SW480 (cell line): ENCODE data around the gene STIM1.

ENCODE experiments used
- DNase-seq: peaks from one replicate; pipeline ENCODE4 v3.0.0-alpha.2; 2016; ENCODE audit warnings: low spot score

STIM1 gene

DNA sequence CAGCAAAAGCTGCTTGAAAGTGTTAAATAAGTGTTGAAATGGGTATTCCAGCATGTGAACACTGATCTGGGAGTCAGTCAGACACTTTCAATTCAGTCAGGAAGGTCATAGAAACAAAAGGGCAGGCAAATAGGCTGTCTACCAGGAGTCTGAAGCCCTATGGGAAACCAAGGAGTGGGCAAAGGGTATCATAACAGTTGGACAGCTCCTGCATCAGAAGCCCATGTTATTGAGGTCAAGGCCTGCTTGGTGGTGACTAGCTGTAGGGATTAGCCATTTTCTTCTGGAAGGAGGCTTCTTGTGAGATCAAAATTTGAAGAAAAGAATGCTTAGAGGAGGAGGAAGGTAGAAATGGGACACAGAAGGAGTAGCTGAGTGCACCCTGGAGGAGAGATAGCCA lies 97.3 kb downstream of the STIM1 start:
- DNase-seq = no peak

DNA sequence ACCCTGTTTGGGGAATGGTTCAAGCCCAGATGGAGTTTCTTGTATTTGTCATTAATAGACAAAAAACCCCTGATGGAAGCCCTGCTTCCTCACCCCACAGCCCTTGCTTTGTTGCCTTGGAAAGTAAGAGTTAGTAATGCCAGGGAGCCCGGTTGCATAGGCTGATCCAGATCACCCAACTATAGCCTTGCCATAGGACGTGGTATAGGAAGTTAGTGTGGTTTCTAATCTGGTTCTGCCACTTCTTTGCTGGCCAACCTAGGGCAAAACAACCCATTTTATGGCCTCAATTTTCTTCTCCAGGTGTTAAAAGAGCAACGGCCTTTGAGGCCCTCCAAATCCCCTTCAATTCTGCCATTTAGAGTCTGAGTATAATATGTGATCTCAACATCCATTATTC lies 97.9 kb downstream of the STIM1 start:
- no peak for DNase-seq

DNA sequence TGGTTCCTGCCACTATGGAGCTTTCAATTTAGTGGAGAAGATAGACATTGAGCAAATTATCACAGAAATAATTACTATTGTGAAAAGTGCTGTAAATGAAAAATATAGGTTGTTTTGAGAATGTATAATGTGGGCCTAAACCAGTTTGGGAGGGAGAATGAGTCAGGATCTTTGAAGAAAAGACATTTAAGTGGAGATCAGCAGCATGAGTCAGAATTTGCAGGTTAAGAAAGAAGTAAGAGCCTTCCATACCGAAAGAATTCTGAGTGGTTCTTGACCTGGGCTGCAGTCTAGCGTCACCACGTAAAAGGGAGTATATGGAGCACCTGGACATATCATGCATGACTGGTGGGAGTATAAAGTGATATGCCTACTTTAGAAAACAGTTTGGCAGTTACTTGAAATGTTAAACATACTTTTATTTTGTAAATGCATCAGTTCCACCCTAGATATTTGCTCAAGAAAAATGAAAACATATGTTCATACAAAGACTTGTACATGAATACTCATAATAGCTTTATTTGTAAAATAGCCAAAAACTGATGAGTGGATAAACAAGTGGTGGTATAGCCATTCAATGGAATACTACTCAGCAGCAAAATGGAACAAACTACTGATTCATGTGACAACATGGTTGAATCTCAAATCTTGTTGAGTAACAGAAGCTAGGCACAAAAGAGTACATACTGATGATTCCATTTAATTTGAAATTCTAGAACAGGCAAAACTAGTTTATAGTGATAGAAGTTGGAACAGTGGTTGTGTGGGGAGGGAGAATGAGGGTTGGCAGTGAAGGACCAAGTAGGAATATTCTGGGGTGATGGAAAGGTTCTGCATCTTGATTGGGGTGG lies 99.2 kb downstream of the STIM1 start:
- no peak for DNase-seq

DNA sequence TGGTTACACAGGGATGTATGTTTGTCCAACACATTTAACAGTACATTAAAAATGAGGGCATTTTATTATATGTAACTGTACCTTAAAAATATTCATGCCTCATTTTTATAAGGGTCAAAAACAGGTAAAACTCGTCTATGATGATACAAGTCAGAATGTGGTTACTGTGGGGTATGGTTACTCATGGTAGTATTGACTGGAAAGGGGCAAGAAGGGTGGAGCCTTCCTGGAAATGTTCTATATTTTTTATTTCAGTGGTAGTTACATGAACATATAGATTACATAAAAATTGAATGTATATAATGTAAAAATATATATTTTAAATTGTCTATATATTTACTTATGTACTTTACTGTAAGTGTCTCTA lies 99.8 kb downstream of the STIM1 start:
- DNase-seq = no peak

DNA sequence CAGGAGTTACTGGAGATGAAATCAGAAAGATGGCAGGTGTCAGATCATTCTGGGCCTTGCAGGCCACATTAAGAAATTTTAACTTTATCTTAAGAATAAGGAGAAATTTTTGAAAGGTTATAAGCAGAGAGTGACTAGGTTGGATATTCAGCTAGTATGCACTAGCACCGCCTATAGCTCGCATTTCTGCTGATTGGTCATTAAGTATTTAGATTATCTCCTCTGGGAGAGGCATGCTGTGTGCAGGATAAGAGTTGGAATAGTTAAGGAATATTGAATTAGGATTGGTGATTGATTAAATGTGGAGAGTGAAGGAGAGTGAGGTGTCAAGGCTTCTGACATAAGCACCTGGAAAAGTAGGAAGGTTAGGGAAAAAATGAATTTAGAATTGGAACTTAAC lies 100.6 kb downstream of the STIM1 start:
- DNase-seq = no peak

DNA sequence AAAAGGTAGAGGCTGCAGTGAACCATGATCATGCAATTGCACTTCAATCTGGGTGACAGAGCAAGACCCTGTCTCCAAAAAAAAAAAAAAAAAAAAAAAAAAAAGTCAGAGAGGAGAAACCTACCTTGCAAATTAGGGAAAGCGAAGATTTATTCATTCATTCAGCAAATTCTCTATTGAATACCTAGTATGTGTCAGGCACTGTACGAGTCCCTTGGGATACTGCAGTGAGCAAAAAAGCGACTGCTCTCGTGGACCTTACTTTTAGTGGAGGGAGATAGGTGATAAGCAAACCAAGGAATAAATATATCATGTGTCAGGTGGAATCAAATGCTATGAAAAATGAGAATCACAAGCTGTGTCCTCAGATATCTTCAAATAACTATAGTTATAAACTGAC lies 101.3 kb downstream of the STIM1 start:
- DNase-seq = no peak

DNA sequence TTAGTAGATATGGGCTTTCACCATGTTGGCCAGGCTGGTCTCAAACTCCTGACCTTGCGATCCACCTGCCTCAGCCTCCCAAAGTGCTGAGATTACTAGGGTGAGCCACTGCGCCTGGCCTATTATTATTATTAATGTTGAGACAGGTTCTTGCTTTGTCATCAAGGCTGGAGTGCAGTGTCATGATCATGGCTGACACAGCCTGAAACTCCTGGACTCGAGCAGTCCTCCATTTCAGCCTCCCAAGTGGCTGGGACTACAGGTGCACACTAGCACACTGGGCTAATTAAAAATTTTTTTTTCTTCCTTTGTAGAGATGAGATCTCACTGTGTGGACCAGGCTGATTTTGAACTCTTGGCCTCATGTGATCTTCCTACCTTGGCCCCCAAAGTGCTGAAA lies 102.0 kb downstream of the STIM1 start:
- DNase-seq = no peak

DNA sequence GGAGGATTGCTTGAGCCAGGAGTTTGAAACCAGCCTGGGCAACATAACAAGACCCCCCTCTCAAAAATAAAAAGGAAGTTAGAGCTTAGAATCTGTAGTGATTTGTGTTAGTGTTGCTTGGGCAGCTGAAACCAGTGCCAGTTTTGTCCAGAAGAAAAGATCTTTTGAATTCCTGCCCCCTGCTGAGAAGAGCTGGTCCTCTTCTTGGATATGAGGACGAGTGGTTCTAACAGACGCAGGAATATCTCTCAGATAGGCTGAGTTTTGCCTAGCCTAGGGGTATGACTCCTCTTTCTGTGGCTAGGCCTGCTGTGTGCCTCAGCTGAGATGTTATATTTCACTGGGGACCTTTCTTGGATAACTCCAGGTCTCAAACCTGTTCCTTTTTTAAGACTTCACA lies 102.8 kb downstream of the STIM1 start:
- DNase-seq = no peak

DNA sequence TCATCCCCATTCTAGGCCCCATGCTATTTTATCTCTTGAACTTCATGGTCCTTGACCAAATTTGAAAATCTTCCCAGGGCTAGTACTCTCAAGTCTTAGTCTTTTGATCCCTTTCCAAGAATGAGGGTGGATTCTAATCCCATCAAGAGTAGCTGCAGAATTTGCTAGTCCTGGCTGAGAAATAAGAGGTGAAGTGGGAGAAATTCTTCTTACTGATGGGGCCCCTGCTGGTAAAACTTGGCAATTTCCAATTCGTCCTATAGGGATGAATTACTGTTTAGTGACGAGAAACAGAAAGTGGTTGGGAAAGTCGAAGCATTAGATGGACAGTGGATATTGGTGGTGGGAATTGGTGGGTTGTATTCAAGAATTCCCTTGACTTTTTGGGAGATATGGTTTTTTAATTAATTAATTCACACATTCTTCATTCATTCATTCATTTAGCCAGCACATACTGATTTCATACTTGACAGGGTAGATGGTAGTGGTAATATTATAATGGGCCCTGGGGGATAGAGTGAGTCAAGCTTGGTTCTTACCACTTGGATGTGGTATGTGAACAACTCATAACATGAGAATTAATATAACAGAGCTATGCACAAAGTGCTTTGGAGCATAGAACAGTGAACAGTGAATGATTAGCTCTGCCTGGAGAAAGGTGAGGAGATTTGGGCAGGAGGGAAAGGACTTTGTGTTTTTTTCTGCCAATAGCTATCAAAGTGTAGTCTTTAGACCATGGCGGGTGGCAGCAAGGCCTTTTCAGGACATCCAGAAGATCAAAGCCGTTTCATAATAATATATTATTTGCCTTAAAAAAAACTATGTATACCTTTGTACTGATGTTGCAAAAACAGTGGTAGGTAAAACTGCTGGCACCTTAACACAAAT lies 103.8 kb downstream of the STIM1 start:
- peak; percentile 46 for DNase-seq

DNA sequence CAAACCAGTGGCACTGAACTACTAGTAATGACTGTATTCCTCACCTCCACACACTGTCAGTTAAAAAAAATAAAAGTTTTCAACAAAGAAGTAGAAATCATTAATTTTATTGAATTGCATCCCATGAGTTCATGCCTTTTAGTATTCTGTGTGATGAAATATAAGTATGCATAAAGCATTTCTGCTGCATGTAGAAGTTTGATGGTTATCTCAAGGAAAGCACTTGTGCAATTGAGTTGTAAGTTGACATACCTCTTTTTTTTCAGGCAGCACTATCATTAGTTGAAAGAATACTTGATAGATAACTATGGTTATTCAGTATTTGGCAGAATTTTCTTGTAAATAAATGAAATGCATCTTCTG lies 104.4 kb downstream of the STIM1 start:
- no peak for DNase-seq

DNA sequence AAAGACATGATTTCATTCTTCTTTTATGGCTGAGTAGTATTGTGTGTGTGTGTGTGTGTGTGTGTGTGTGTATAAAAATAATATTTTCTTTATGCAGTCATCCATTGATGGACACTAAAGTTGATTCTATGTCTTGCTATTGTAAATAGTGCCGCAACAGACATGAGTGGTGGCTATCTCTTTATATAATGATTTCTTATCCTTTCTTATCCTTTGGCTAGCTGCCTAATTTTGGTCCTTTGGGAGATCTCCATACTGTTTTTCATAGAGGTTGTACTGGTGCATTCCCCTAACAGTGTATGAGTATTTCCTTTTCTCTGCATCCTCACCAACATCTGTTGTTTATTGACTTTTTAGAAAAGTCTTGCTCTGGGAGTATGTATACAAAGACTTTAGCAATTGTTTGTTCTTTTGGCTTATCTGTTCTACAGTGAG lies 107.0 kb downstream of the STIM1 start:
- DNase-seq = no peak

DNA sequence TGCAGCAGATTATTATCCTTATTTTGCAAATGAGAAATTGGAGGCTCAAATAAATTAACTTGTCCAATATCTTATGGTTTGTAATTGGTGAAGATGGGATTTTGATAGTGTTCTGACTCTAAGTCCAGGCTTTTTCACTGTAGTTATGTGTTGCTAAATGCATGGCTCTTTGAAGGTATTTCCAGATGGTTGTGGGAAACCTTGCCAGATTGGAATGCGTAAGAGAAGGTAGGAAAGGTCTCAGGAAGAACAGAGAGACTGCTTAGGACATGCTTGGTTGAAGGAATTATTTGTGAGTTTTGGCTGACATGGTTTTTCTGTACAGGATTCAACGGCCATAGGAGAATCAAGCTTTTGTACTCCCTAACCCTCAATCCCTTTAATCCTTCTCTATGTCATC lies 108.6 kb downstream of the STIM1 start:
- no peak for DNase-seq

DNA sequence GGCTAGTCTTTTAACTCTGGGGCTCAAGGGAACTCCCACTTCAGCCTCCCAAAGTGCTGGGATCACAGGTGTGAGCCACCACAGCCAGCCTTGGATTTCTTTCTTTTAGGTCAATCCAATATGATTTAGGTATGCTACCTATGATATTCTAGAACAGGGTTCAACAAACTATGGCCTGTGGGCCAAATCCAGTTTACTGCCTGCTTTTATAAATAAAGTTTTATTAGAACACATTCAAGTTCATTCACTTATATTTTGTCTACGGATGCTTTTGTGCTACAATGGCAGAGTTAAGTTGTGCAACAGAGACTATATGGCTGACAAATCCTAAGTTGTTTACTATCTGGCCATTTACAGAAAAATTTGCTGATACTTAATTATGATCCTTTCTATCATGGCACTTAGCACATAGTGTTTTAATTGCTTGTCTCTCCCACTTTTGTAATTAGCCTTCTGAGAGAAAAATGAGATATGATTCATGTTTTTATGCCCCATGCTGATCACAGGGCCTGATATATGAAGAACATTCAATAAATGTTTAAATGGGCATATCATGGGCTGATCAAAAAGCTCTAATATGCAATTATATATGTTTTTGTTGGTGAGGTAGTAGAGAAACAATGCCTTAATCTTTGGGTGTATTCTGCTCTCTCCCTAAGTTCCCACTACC lies 109.6 kb downstream of the STIM1 start:
- no peak for DNase-seq

DNA sequence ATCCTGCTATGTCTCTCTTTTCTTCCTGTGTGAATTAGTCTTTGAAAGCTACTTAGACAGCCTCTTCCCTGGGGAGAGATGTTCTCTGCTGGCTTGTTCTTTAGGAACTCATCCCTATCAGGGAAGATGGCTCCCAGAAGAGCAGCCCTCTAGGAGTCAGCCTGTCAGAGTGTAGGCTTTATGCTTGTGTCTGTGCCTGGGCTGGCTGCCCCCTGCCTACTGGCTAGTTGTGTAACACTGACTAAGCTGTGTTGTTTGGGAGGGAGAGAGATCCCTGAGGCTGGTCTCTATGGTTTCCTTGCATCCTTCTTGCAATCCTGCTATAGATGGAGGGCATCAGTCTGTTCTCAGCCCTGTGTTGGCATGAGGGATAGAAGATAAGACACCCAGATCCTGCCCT lies 112.2 kb downstream of the STIM1 start:
- no peak for DNase-seq

DNA sequence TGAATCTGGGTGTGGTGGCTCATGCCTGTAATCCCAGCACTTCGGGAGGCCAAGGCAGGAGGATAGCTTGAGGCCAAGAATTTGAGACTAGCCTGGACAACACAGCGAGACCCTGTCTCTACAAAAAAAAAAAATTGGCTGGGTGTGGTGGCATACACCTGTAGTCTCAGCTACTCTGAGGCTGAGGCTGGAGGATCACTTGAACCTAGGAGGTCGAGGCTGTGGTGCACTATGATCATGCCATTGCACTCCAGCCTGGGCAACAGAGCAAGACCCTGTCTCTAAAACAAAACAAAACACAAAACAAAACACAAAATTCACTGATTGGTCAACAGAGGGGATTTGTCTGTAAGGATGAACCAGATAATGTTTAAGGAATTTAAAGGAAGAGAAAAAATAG lies 113.7 kb downstream of the STIM1 start:
- DNase-seq = no peak

DNA sequence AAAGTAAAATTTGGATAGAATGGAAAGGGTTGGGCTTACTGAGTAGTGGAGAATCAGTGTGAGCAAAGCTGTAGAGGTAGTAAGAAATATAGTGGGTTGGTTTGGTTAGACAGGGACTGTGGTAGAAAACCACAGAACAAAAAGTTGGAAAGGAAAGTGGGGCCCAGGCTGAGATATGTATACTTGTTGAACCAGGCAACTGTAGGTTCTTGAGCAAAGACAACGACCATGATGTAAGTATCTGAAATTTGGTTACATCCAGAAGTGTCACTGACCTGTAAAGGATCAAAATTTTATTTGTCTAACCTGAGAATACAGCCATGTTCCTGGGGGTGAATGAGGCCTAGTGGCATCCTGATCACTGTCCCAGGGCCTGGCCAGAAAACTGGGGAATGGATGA lies 114.1 kb downstream of the STIM1 start:
- DNase-seq = no peak

DNA sequence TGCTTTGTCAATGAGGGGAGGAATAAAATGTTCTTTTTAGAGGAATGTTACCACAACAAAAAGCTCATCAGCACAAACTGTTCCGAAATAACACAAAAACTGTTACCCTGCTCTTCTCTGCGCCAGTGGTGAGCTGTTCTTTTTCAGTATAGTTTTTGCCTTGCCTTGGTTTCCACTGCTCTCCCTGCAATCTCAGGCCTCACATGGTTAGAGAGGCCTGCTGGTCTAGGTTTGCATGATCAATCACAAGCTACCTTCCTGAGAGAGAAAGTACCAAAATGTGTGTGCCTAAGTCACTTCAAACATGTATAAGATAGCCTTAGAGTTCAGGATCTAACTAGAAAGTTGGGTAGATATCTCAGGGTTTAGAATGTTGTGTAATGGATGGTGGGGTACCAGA lies 114.6 kb downstream of the STIM1 start:
- no peak for DNase-seq

DNA sequence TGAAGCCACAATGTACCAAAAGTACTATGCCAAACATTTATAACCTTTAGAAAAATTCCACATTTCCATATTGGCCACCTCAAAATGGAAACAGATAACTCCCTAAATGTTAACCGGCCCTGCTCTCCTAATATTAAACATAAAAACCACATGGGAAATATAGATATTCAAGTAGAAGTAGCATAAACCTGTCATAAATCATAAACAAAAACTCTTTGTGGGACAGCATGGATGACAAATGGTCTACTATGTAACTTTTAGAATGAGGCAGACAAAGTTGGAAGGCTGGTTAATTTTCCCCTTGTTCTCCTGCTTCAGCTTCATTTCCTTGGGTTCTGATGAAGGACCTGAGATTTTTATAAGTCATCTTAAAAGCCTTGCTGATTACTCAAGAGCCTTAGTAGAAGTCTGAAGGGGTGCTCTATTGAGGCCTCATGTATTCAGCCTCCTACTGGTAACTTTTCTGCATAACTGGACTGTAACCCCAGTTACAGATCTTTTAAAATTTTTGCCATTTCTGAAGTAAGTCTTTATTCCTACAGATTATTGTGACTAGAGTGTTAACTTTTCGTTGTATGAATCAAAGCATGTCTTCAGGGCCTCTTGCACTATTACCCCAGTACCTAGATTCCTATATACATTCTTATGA lies 116.4 kb downstream of the STIM1 start:
- DNase-seq = no peak

DNA sequence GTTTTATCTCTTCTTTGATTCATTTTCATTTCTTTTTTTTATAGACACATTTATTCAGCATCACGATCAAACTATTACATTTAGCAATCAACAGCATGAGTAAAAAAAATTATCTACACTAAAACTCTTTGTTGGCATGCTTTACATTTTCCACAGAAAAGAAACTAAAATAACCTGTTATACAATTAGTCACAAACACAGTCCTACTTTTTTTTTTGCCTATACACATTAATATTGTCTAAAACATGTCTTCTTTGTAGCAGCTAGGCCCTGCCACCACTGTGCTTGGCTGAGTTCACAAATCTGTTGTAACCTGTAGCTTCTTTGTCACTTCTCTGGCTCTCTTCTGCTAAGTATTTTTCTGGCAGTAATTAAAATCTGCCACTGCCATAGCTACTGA lies 117.0 kb downstream of the STIM1 start:
- DNase-seq = no peak

DNA sequence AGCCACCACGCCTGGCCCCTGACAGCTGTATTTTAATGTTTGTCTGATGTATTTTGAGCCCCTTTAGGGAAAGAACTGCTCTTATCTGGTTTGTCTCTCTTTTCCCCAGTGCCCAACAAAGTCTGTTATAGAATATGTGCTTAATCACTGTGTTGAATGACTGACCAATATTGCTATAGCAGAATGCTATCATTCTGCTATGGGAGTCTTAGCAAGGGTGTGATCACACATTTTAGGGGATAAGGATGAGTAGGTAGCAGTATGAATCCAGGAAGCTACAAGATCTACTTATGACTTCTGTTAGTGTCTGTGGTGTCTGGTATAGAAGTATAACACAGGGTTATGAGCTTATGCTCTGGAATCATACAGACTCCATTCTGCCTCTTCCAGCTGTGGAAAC lies 121.6 kb downstream of the STIM1 start:
- DNase-seq = no peak

DNA sequence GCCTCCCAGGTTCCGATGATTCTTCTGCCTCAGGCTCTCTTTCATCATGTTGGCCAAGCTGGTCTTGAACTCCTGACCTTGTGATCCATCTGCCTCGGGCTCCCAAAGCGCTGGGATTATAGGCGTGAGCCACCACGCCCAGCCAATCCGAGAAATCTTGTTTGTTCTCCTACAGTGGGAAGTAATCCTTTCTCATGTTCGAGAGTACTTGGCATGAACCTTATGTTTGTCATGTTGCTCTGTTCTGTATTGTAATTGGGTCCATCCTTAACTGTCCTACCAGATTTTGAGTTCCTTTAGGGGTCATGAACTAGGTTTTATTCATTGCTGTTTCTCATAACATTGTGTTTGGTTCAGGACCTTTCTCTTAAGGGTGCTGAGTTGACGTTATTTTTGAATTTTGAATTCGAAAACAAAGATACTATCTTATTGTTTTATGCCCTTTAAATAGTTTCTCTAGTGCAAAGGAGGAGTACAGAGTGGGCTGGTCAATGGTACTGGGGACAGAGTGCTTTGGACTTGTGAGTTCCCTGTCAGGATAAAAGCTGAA lies 125.7 kb downstream of the STIM1 start:
- DNase-seq = no peak

DNA sequence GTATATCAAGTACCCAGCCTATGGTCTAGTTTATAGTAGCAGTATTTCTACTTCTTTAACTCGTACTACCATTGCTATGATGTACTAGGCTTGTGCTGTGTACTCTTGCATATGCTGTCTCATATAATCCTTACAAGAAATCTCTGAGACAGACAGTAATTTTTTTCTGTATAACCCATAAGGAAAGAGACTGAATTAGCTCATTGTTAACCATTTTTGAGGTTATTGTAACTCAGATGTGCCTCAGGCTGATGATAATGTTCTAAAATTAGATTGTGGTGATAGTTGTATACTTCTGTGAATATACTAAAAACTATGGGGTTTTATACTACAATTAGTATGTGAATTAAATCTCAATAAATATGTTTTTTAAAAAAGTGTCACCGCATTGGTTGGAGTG lies 127.0 kb downstream of the STIM1 start:
- DNase-seq = no peak
